ENCODE data around the gene REX1BD.
"Not testable (repeated sequence)": the region's sequence is repeated elsewhere in the genome, so short reads cannot be mapped to it uniquely, and the experiment has no call there.

Gene REX1BD

DNA sequence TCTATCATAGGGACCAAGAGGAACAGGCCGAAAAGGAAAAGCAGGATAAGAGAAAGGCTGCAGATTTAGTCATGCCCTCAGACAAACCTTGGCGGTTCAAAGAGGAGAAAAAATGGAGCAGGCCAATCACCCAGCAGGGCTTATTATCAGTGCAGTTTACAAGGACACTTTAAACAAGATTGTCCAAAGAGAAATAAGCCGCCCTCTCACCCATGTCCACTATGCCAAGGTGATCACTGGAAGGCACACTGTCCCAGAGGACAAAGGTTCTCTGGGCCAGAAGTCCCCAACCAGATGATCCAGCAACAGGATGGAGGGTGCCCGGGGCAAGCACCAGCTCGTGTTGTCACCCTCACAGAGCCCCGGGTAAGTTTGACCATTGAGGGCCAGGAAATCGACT lies 8.3 kb upstream of the REX1BD start:
- no peak for DNase-seq

DNA sequence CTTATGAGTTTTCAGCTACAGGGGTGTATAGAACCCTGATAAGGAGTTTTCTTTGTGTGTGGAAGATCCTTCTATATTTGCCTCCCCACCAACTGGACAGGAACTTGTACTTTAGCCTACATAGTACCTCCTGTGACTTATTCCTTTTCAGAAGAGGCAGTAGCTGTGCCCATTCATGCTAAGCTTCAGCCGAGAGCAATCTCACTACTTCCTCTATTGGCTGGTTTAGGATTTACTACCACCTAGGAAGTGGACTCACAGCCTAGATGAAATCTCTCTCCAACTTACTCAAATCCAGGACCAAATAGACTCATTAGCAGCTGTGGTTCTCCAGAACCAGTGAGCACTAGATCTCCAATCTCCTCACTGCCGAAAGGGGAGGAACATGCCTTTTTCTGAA lies 2.3 kb upstream of the REX1BD start:
- DNase-seq, result no peak

DNA sequence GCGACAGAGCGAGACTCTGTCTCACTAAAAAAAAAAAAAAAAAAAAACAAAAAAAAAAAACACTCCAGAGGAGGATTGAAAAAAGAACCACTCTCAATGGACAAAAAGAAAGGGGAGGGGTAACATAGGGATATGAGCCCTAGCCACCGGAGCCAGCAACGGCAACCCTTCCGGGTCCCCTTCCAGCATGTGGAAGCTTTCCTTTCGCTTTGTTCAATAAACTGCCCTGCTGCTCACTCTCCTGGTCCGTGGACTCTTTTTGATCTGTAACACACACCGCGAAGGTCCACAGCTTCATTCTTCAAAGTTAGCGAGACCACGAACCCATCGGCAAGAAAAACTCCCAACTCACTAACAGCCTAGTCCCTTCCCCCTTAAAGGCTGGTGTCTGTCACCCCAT lies 1.0 kb upstream of the REX1BD start:
- no peak for DNase-seq

DNA sequence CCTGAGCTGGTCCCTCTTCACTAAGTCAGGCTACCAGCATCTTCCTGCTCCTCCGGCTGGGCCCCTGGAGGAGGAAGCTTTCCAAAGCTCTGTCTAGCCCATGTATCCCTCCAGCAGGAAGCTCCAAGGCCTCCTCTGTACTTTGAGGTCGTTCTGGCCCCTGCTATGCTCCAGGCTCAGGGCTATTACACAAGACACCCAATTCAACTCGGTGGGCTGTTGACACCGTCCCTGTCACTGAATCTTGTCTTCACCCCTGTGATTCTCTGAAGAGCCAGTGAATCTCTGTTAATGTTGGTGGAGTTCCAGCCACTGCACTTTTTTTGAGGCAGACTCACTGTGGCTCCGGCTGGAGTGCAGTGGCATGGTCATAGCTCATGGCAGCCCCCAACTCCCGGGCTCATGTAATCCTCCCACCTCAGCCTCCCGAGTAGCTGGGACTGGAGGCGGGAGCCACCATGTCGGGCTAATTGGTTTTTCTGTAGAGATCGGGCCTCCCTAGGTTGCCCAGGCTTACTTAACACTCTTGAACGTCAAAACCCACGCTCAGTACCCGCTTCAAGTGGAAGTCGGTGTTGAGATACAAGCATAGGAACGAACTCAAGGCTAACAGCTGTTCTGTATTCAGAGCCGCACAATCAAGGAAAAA lies 512 bp upstream of the REX1BD start:
- no peak for DNase-seq

DNA sequence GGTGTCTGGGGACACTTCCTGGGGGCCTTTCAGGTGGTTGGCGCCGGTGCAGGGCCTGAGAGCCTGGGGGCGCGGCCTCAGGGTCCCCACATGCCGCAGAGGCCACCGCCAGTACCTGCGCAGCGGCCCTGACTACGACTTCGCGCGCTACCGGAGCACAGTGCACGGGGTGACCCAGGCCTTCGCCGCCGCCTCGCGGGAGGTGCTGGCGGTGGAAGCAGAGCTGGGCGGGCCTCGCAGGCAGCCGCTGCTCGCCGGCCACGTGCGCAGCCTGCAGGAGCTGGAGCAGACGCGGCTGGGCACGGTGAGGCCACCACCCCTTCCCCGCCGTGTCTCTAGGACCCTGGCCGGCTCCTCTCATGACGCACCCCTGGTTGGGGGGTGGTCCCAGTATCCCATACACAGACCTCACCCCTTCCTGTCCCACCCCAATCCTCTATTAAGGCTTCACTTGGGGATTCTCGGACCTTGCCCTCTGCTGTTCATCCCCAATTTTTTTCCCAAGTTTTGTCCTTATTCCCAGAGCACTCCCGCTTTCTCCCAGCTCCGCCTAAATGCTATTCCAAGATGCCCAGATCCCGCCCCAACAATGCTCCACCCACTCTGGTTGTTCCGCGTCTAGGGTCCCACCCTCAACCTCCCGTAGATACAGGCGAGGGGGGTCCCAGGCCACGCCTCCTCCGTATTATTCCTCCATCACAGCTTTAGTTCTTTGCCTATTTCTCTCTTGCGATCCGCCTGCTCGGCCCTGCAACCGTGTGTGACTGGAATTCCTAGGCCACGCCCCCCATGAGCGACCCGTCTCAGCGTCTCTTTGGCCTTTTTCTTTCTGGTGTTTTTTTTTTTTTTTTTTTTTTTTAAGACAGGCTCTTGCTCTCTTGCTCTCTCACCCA lies 1.0 kb downstream of the REX1BD start:
- peak; percentile 46 to 60 (median 52) for DNase-seq

DNA sequence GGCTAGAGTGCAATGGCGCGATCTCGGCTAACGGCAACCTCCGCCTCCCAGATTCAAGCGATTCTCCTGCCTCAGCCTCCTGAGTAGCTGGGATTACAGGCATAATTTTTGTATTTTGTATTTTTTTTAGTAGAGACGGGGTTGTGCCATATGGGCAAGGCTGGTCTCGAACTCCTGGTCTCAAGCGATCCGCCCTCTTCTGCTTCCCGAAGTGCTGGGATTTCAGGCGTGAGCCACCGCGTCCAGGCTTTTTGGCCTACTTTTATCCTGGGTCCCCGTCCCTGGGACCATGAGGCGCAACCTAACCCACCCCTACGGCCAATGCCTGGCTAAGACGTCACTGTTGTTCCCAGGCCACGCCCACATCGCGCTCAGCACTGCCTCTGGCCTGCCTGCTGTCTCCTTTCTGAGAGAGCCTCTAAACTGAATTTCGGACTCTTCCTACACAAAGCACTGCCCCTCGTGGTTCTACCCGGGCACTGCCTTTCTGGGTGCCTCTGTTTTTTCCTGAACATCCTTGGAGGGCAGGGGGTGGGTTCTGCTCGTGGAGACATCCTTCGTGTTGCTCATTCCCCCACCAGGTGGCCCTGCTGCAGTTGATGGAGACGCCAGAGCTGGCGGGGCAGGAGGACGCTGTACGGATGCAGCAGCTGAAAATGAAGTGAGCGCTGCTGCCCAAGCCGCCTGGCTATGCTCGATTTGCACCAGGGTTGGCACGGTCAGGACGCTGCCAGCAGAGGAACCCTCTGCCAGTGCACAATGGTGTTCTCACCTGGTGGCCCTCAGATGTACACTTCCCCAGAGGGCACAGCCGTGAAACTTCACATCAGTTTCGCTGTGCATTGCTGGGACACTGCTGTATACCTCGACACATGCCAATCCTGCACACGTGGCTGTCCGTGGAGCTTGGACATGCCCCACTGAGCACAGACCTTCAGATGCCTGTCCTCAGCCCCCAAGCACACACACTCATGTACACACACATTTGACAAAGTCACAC lies 2.0 kb downstream of the REX1BD start:
- DNase-seq, result no peak

DNA sequence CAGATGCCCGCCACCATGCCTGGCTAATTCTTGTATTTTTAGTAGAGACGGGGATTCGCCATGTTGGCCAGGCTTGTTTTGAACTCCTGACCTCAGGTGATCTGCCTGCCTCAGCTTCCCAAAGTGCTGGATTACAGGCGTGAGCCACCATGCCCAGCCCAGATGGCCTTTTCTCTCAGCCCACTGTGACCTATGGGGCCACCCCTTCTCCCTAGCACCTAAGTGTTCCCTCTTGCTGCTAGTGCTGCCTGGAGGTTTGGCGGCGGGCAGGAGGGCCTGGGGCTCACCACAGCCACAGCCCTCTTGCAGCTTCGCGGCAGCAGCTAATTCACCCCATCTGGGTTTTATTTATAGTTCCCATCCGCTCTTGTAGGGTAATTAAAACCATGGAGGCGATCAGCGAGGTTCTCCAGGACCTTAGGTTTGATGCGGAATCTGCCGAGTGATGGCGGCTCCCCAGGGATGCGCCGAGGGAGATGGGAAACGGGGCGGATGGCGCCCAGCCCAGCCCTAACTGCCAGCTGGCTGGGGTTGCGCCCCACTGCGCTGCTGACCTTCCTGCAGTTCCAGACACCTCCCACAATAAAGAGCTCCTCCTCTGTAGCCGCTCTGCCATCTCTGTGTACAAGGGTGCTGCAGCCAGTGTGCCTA lies 3.3 kb downstream of the REX1BD start:
- no peak for DNase-seq

DNA sequence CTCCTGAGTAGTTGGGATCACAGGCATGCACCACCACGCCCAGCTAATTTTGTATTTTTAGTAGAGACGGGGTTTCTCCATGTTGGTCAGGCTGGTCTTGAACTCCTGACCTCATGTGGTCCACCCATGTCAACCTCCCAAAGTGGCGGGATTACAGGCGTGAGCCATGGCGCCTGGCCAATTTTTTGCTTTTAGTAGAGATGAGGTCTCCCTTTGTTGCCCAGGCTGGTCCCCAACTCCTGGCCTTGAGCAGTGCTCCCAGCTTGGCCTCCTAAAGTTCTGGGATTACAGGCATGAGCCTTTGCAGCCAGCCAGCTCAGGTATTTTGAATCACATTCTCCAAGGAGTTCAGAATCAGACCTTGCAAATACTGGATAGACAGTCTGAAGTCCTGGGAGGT lies 4.1 kb downstream of the REX1BD start:
- not testable (repeated sequence) for DNase-seq

DNA sequence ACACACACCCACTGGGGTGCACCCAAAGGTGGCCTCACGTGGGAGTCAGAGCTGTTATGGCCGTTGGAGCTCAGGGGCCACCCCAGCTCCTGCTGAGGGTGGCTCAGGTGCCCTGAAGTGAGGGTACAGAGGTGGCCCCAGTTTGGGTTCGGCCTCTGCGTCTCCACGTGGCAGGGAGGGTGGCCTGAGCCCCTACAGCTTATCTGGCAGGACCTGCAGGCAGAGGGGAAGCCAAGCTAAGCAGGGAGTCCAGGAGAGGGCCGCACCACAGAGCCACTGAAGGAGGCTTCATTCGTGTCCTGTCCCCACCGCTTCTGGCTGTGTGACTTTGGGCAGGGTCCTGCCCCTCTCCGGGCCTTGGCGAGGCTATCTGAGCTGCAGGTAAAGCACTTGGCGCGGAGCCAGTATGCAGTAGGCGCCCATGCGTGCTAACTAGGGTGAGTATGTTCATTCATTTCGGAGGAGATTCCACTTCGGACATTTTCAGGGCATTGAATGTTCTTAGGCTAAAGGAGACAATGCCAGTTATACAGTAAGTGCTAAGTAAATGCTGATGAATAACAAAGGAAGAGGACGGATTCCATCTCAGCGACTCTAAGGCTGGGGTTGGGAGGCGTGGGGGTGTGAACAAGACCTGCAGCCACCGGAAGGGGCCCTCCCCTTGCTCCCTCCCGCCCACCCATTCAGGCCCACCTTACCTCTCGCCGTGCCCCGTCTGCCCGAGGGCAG lies 4.9 kb downstream of the REX1BD start:
- DNase-seq, result no peak

DNA sequence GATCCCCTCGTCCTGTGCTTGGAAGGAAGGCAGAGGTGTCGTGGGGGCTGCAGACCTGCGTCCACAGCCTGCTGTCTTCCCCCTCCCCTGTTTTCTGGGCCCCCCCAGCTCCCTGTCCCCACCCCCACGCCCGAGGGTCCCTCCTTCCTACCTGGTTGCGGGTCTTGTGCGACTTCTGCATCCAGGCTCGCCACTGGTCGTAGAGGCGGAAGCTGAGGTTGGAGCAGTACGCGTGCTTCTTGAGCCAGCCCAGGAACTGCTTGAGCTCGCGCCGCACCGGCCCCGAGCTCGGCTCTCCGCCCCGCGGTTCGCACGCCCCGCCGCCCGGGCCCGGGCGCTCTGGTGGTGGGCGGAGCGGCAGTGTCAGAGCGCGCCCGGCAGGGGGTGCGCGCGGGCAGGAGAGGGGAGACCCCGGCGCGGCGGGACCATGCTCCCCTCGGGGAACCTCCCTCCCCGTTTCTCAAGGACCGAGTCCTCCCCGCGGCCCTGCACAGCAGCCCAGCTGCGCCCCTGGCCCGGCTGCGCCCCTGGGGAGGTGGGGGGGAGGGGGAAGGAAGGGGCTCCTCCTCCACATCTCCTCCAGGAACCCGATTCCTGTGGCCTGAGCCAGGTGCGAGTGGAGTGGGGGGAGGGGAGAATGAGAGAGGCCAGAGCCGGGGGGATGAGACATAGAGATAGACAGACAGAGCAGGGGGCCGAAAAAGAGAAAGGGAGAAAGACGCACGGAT lies 5.7 kb downstream of the REX1BD start:
- peak; percentile 55 to 62 (median 56) for DNase-seq

DNA sequence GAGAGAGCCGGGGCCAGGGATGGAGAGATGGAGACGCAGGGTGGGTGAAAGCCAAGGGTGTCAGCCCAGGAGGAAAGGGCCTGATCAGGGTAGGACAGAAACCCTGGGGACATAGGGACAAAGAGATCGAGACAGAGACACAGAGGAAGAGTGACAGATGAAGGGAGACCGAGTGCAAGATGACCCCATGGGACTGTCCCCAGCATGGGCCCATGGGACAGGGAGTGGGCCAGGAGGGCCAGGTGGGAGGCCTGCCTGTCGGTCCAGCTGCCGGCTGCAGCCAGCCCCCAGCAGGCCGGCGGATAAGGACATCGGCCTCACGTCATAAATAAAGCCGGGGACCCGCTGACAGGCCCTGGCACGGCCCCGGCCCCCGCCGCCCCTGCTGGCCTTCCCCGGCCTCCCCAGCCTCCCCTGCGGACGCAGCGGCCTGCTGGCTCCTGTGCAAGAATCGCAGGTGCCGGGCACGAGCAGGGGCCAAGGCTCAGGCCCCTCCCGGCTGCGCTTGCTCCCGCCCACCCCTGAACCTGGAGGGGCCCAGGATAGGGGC lies 6.3 kb downstream of the REX1BD start:
- DNase-seq, result no peak

DNA sequence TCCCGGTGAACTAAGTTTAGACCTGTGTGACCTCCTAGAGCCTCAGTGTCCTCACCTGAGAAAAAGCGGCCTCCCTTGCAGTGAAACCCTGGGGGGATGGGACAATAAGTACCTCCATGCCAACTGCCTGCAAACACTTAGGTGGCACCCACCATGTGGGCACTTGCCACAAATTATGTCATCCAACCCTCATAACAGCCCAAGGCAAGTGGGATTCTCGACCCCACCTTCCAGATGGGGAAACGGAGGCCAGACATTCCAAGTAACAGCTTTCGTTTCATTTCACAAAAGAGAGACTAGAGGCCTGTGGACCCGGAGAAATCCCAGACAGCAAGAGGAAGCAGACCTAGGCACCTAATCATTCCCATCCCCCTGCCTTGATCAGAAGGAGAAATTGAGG lies 6.9 kb downstream of the REX1BD start:
- no peak for DNase-seq

DNA sequence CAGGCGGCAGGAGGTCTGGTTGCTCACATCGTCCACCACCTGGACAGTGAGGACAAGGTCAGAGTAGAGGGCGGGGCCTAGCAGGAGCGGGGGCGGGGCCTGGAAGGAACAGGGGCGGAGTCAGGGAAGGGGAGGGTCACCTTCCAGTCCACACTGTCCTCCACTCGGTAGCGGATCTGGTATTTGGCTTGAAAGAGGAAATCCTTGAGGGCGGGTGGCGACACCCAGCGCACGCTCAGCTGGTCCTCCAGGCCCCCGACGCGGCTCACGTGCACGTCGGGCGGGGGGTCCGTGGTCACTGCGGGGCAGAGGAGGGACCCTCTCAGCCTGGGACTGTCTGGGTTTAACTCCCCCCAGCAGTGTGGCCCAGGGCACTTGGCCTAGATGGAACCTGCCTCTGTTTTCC lies 8.2 kb downstream of the REX1BD start:
- no peak for DNase-seq

DNA sequence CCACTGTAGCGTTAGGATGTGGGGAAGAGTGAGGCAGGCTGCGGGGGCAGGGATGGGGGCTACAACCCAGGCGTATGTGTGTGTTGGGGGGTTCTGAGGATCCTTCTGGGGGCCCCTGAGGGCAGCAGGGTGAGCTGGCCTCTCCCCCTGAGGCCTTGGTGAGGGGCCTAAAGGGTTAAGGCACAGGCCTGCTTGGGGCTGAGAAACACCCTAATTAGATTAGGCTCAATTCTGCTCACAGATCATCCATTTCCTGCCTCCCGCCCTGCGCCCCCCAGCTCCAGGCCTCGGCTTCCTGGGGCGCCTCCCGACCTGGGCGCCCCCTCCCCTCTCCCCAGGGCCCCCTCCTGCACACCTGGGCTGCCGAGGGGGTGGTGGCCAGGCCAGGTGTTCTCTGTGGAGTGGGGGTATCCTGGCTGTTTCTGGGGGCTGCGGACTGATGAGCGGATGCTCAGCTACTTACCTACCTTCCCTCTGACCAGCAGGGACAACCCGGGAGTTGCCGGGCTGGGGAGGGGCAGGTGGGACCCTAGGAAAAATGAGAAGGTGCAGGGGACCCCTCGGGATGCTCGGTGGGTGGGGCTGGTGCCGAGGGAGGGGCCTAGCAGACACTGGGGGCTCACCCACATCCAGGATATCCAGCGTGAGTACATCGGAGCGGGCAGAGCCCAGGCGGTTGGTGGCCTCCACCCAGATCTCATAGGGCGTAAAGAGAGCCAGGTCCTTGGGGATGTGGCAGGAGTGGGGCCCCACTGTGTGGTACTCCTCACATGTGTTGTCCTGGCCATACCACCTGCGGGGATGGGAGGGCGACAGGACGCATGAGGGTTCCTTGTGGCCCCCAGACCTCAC lies 9.4 kb downstream of the REX1BD start:
- no peak for DNase-seq

DNA sequence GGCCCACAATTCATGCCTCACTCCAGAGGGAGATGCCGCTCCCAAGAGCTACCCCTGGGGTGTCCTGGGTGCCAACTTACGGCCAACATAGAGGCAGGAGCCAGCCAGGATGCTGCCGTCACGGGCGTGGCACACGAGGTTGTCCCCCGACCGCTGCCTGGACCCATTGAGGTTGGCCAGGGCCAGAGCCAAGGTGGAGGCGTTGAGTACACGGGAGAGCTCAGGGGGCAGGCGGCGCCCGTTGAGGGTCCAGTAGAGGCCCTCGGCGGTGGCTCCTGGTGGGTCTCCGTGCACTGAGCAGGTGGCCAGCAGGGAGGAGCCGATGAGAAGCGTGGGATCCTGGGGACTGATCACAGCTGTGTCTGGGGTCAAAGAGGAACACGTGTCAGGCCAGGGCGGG lies 10.9 kb downstream of the REX1BD start:
- no peak for DNase-seq

DNA sequence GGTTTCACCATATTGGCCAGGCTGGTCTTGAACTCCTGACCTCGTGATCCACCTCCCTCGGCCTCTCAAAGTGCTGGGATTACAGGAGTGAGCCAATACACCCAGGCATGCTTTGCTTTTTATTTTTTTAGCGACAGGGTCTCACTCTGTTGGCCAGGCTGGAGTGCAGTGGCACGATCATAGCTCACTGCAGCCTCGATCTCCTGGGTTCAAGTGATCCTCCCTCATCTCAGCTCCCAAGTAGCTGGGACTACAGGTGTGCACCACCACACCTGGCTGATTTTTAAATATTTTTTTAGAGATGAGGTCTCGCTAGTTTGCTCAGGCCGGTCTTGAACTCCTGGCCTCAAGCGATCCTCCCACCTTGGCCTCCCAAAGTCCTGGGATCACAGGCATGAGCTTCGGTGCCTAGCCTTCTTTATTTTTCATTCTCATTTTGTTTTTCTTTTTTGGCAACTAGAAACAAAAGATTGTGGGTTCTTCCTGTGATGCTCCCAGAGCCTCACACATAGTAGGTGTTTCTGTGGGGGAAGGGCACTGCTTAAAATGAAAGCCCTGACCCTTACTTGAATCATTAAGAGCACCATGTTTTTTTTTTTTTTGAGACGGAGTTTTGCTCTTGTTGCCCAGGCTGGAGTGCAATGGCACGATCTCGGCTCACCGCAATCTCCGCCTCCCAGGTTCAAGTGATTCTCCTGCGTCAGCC lies 12.2 kb downstream of the REX1BD start:
- DNase-seq, result not testable (repeated sequence)

DNA sequence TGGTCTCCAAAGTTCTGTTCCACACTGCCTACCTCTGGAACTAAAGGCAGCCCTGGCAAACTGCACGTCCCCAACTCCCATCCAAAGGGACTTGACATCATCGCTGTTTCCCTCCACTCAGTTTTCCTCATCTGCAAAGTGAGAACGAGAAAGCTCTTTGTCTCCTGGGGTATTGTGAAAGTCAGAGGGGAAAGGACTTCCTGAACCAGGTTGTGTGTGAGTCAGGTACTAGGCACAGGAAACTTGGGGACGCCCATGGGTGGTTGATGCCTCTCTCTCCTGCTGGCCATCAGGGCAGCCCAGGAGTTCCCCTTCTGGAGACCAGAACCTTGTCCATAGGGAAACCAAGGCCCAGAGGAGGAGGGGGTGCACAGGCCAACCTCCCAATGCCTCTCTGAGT lies 13.3 kb downstream of the REX1BD start:
- no peak for DNase-seq

DNA sequence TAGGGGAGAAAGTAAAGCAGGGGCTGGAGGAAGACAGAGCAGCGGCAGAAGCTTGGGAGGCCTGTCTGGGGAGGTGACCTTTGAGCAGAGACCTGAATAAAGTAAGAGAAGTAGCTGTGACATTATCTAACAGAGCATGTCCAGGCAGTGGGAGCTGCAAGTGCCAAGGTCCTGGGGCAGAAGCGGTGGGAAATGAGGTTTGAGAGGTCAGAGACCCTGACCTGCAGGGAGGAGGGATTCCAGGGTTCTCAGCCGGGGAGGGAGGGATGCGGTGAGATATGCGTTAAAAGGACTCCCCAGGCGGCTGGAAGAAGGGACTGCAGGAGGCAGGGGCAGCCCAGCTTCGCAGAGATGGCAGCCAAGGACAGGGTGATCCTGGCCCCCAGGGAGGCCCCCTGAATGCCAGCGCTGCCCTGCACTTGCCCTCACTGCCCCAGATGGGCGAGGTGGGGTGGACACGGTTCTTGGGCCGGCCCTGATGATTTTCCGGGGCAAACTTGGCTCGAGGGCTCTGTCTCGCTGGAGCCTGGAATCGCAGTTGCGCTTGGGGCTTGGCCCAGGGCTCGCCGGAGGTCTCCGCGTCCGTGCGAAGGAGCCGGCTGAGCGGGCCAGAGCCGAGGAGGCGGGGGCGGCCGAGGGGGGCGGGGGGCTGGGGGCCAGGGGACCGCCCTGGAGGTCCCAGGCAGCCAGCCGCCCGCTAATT lies 14.8 kb downstream of the REX1BD start:
- DNase-seq, result no peak
